Measurements from ENCODE around the gene BRIP1. TPM values are rescaled to one million over a fixed set of nuclear protein-coding genes. Genes with fewer than 3 reads are reported as not detected.

The BRIP1 gene
- total RNA-seq, 4 donors from 2014 or later: 0.13 to 0.79 (median 0.38) TPM

DNA sequence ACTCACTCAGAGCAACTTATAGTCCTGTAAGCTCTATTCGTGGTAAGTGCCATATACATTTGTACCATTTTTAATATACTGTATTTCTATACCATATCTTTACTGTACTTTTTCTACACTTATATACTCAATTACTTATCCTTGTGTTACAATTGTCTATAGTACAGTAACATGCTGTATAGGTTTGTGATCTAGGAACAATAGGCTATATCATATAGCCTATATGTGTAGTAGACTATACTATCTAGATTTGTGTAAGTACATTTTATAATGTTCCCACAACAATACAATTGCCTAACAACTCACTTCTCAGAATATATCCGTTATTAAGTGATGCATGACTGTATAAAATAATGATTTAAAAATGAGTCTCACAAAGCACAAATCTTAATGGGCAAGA, 149.0 kb downstream of the BRIP1 start:
- TF ChIP-seq, protein P1, sequence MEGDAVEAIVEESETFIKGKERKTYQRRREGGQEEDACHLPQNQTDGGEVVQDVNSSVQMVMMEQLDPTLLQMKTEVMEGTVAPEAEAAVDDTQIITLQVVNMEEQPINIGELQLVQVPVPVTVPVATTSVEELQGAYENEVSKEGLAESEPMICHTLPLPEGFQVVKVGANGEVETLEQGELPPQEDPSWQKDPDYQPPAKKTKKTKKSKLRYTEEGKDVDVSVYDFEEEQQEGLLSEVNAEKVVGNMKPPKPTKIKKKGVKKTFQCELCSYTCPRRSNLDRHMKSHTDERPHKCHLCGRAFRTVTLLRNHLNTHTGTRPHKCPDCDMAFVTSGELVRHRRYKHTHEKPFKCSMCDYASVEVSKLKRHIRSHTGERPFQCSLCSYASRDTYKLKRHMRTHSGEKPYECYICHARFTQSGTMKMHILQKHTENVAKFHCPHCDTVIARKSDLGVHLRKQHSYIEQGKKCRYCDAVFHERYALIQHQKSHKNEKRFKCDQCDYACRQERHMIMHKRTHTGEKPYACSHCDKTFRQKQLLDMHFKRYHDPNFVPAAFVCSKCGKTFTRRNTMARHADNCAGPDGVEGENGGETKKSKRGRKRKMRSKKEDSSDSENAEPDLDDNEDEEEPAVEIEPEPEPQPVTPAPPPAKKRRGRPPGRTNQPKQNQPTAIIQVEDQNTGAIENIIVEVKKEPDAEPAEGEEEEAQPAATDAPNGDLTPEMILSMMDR (IDR thresholded peaks at IDR 0.05): no peak
- ATAC-seq (ENCODE audit: low FRiP score) (no peak), DNase-seq (ENCODE audit: low spot score) (no peak)

GRCh38 chr17:61713035-61713434, 150.3 kb downstream of the BRIP1 start:
- no peak for ATAC-seq (ENCODE audit: low FRiP score)
- TF ChIP-seq, protein P1 (IDR thresholded peaks at IDR 0.05): no peak
- DNase-seq (ENCODE audit: low spot score): no peak

GRCh38 chr17:61710546-61710945, 152.8 kb downstream of the BRIP1 start:
- TF ChIP-seq, protein P1 (IDR thresholded peaks at IDR 0.05): no peak
- no peak for ATAC-seq (ENCODE audit: low FRiP score)
- DNase-seq (ENCODE audit: low spot score): no peak

GRCh38 chr17:61709567-61709966, 153.8 kb downstream of the BRIP1 start:
- TF ChIP-seq, protein P1 (IDR thresholded peaks at IDR 0.05): no peak
- ATAC-seq (ENCODE audit: low FRiP score) (no peak), DNase-seq (ENCODE audit: low spot score) (no peak)

DNA sequence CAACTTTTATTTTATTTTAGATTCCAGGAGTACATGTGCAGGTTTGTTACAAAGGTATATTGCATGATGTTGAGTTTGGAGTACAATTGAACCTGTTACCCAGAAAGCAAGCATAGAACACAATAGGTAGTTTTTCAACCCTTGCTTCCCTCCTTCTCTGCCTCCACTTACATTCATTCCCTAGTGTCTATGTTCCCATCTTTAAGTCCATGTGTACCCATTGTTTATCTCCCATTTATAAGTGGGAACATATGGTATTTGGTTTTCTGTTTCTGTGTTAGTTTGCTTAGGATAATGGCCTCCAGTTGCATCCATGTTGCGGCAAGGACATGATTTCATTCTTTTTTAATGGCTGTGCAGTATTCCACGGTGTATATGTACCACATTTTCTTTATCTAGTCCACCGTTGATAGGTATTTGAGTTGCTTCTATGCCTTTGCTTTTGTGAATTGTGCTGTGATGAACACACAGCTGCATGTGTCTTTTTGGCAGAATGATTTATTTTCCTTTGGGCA, 158.3 kb downstream of the BRIP1 start:
- TF ChIP-seq, protein P1 (IDR thresholded peaks at IDR 0.05): no peak
- no peak for DNase-seq (ENCODE audit: low spot score)
- no peak for ATAC-seq (ENCODE audit: low FRiP score)

DNA sequence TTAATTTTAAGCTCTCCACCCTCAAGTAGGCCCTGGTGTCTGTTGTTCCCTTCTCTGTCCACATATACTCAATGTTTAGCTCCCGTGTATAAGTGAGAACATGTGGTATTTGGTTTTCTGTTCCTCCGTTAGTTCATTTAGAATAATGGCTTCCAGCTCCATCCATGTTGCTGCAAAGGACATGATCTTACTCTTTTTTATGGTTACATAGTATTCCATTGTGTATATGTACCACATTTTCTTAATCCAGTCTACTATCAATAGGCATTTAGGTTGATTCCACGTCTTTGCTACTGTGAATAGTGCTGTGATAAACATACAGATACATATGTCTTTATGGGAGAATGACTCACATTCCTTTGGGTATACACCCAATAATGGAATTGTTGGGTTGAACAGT, 160.9 kb downstream of the BRIP1 start:
- ATAC-seq (ENCODE audit: low FRiP score): no peak
- DNase-seq (ENCODE audit: low spot score): no peak
- TF ChIP-seq, protein P1 (IDR thresholded peaks at IDR 0.05): no peak

DNA sequence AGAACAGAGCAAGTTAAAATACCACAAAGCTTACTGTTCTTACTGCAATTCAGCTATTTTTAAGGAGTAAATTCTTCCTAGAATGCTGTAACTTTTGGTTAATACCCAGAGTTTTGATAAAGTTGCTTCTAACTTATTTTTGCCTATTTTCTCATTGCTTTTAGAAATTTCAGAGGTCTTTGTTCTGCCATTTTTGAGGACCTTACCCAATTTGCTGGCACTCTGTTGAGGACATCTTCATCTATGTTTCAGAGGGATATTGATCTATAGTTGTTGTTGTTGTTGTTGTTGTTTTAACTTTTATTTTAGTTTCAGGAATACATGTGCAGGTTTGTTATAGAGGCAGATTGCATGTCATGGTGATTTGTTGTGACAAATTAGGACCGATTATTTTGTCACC, 161.3 kb downstream of the BRIP1 start:
- ATAC-seq (ENCODE audit: low FRiP score): no peak
- no peak for DNase-seq (ENCODE audit: low spot score)
- TF ChIP-seq, protein P1 (IDR thresholded peaks at IDR 0.05): no peak

Data from omental fat pad (tissue), 4 donors.